ENCODE results near the gene ERAL1.

ERAL1 gene

DNA sequence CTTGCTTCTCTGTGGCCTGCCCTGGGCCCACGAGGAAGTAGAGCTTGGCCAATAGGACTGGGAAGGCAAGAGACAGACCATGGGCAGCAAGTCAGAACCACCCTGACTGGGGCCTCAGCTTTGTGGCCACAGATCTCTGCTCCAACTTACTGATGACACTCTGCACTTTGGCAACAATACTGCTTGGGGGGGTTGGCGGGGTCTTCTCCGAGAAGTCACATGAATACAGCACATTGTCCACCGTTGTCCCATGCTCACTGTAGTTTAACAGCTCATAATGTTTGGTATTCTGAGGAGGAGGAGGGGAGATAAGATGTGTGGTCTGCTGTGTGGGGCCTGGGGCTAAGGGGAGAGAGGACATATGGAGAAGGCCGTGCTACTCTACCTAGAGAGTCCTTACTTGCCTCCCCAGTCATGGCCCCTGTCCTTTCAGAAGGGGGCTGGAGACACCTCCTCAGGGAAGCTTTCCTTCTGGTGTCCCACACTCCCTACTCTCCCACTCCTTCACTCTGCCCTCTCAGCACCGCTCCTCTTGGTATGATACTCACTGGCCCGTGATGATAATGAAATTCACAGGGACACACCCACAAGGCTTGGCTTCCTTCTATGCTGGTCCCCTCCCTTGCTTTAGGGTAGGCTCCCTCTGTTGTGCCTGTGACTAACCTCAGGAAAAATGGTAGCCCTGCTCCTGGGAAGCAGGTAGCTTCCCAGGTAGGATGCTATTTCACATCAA, 52.1 kb downstream of the ERAL1 start:
- TF ChIP-seq POLR2AphosphoS5 (IDR thresholded peaks at IDR 0.05; ENCODE audit: low read depth, low read length): no peak
- no peak for TF ChIP-seq SIN3A (IDR thresholded peaks at IDR 0.05; ENCODE audit: borderline replicate concordance, insufficient read depth, low read length)
- TF ChIP-seq TAF1 (IDR thresholded peaks at IDR 0.05; ENCODE audit: borderline replicate concordance, insufficient read depth, low read length): no peak
- TF ChIP-seq, protein P1, sequence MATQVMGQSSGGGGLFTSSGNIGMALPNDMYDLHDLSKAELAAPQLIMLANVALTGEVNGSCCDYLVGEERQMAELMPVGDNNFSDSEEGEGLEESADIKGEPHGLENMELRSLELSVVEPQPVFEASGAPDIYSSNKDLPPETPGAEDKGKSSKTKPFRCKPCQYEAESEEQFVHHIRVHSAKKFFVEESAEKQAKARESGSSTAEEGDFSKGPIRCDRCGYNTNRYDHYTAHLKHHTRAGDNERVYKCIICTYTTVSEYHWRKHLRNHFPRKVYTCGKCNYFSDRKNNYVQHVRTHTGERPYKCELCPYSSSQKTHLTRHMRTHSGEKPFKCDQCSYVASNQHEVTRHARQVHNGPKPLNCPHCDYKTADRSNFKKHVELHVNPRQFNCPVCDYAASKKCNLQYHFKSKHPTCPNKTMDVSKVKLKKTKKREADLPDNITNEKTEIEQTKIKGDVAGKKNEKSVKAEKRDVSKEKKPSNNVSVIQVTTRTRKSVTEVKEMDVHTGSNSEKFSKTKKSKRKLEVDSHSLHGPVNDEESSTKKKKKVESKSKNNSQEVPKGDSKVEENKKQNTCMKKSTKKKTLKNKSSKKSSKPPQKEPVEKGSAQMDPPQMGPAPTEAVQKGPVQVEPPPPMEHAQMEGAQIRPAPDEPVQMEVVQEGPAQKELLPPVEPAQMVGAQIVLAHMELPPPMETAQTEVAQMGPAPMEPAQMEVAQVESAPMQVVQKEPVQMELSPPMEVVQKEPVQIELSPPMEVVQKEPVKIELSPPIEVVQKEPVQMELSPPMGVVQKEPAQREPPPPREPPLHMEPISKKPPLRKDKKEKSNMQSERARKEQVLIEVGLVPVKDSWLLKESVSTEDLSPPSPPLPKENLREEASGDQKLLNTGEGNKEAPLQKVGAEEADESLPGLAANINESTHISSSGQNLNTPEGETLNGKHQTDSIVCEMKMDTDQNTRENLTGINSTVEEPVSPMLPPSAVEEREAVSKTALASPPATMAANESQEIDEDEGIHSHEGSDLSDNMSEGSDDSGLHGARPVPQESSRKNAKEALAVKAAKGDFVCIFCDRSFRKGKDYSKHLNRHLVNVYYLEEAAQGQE (IDR thresholded peaks at IDR 0.05; ENCODE audit: insufficient read depth in 1 of 2, low read depth in 2 of 2, low read length in 2 of 2): no peak
- no peak for TF ChIP-seq FOXP2 (optimal IDR thresholded peaks at IDR 0.05; ENCODE audit: borderline replicate concordance, extremely low read depth, extremely low read length, insufficient read depth)

DNA sequence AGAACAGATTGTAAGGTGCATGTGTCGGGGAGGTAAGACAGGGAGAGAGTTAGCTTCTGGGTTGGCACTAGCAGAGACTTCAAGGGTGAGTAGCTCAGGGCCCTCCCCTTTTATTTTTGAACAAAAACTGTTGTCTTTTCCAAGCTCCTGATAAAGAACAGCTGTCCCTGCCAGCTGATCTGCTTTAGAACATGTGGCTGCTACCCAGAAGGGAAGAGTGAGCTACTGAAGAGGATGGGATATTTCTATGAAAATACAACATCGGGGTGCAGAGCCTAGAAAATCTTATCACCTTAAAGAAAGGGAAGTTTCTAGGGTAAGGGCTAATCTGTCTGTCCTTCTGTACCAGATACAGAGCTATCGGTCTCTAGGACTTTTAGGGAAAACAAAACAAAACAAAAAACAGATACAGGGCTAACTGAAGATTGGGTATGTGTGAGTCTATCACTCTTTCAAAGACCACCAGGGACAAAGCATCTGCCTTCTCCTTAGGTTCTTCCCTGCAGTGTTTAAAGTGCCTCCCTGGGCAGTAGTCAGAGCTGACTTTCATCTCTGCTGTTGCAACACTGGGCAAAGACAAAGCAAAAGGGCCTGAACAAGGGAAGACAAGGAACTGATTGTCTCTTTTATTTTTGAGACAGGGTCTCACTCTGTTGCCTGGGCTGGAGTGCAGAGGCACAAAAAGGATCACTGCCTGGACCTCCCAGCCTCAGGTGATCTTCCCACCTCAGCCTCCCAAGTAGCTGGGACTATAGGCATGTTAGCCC, 53.1 kb downstream of the ERAL1 start:
- TF ChIP-seq, protein P1 (IDR thresholded peaks at IDR 0.05; ENCODE audit: insufficient read depth in 1 of 2, low read depth in 2 of 2, low read length in 2 of 2): no peak
- TF ChIP-seq POLR2AphosphoS5 (IDR thresholded peaks at IDR 0.05; ENCODE audit: low read depth, low read length): no peak; the same call in 1 of the 2 replicates
- no peak for TF ChIP-seq FOXP2 (optimal IDR thresholded peaks at IDR 0.05; ENCODE audit: borderline replicate concordance, extremely low read depth, extremely low read length, insufficient read depth)
- no peak for TF ChIP-seq TAF1 (IDR thresholded peaks at IDR 0.05; ENCODE audit: borderline replicate concordance, insufficient read depth, low read length)
- TF ChIP-seq SIN3A (IDR thresholded peaks at IDR 0.05; ENCODE audit: borderline replicate concordance, insufficient read depth, low read length): no peak

DNA sequence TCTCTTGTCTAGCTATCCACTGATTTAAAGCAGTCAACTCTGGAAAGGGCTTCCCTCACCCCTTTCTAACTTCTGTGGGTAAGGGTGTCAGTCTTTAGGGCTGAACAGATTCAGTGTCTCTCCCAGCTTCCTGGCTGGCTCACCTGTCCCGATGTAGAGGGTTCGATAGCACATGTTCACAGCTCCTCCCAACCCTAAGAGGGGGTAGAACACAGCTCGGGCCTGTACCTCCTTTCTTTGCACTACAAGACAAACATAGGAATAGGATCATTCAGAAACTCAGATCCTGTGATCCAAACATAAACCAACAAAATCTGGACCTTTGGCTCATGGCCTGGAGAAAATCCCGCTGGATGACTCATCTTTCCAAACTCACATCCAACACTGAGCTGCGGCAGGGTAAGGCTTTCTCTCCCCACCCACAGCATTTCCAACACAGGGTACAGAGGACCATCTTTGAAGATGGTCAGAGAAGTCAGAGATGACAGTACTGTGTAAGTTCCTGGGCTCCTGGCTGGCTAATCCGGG, 53.9 kb downstream of the ERAL1 start:
- TF ChIP-seq POLR2AphosphoS5 (IDR thresholded peaks at IDR 0.05; ENCODE audit: low read depth, low read length): no peak; the same call in 1 of the 2 replicates
- TF ChIP-seq TAF1 (IDR thresholded peaks at IDR 0.05; ENCODE audit: borderline replicate concordance, insufficient read depth, low read length): no peak
- TF ChIP-seq, protein P1 (IDR thresholded peaks at IDR 0.05; ENCODE audit: insufficient read depth in 1 of 2, low read depth in 2 of 2, low read length in 2 of 2): no peak
- no peak for TF ChIP-seq FOXP2 (optimal IDR thresholded peaks at IDR 0.05; ENCODE audit: borderline replicate concordance, extremely low read depth, extremely low read length, insufficient read depth)
- no peak for TF ChIP-seq SIN3A (IDR thresholded peaks at IDR 0.05; ENCODE audit: borderline replicate concordance, insufficient read depth, low read length)

DNA sequence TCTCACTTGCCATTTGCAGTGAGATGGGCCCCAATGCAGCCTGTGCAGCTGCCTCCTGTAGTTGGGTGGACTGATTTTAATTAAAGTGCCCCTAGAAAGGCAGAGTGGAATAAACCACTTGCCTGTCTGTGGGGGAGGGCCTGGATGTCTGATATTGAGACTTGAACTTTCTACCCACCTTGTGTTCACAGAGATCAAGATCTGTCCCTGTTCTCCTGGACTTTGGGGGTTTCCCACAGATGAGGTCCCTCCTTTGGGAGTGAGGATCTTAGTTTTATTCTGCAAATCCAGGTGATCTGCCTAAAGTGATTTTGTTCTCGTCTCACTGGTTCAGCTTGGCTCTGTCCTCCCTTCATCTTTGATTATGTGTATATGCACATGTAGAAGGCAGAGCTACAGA, 55.7 kb downstream of the ERAL1 start:
- TF ChIP-seq, protein P1 (IDR thresholded peaks at IDR 0.05; ENCODE audit: insufficient read depth in 1 of 2, low read depth in 2 of 2, low read length in 2 of 2): no peak
- no peak for TF ChIP-seq TAF1 (IDR thresholded peaks at IDR 0.05; ENCODE audit: borderline replicate concordance, insufficient read depth, low read length)
- no peak for TF ChIP-seq FOXP2 (optimal IDR thresholded peaks at IDR 0.05; ENCODE audit: borderline replicate concordance, extremely low read depth, extremely low read length, insufficient read depth)
- TF ChIP-seq SIN3A (IDR thresholded peaks at IDR 0.05; ENCODE audit: borderline replicate concordance, insufficient read depth, low read length): no peak
- TF ChIP-seq POLR2AphosphoS5 (IDR thresholded peaks at IDR 0.05; ENCODE audit: low read depth, low read length): no peak
